OCI-LY3 (cell line): ENCODE results near the gene VRK3.

ENCODE experiments used
- H2AFZ ChIP-seq: fragments of 200-600, 300-600 bp; shearing (Covaris generic); 2 replicates; pipeline ENCODE4 v1.6.0; 2014; ENCODE audit warnings: antibody characterized with exemption, low read depth, low read length
- H3K27ac ChIP-seq: fragments of 200-600, 300-600 bp; sonication (generic); 2 replicates; pipeline ENCODE4 v1.5.1; 2014; ENCODE audit warnings: mild to moderate bottlenecking, low read length, moderate library complexity, mixed read lengths
- H3K27me3 ChIP-seq: fragments of 200-600, 300-600 bp; sonication (generic); 2 replicates; pipeline ENCODE4 v1.6.1; 2014; ENCODE audit warnings: low read depth, low read length, mixed read lengths
- H3K36me3 ChIP-seq: fragments of 200-600, 300-600 bp; sonication (generic); replicated peaks from 2 replicates; pipeline ENCODE3; 2014; ENCODE audit warnings: low read depth, low read length, mixed read lengths
- H3K4me1 ChIP-seq: fragments of 300-600, 200-600 bp; sonication (generic); 2 replicates; pipeline ENCODE4 v1.6.1; 2014; ENCODE audit warnings: low read length, mixed read lengths
- H3K4me2 ChIP-seq: fragments of 200-600, 300-600 bp; sonication (generic); 2 replicates; pipeline ENCODE4 v1.6.1; 2014; ENCODE audit warnings: low read length, mixed read lengths
- H3K4me3 ChIP-seq: fragments of 300-600, 200-600 bp; sonication (generic); 2 replicates; pipeline ENCODE4 v1.5.1; 2014; ENCODE audit warnings: antibody characterized with exemption, mild to moderate bottlenecking, low read length, moderate library complexity
- H3K79me2 ChIP-seq: fragments of 300-600, 200-600 bp; shearing (Covaris generic); 2 replicates; pipeline ENCODE4 v1.6.1; 2014; ENCODE audit warnings: mild to moderate bottlenecking, low read length, mixed read lengths
- H3K9ac ChIP-seq: fragments of 300-600, 200-600 bp; shearing (Covaris generic); 2 replicates; pipeline ENCODE4 v1.6.0; 2014; ENCODE audit warnings: mild to moderate bottlenecking, low read length, moderate library complexity
- H3K9me3 ChIP-seq: fragments of 200-600, 300-600 bp; shearing (Covaris generic); 2 replicates; pipeline ENCODE4 v1.6.1; 2014; ENCODE audit warnings: low read length, mixed read lengths; ENCODE audit not compliant: insufficient read depth
- H4K20me1 ChIP-seq: fragments of 200-600, 300-600 bp; sonication (generic); 2 replicates; pipeline ENCODE4 v1.6.1; 2016; ENCODE audit warnings: low read length, mixed read lengths; ENCODE audit not compliant: insufficient read depth
- EZH2phosphoT487 ChIP-seq: fragments of 200-600 bp; shearing (Covaris generic); IDR thresholded peaks from 2 replicates; pipeline ENCODE4 v1.6.1; 2018; ENCODE audit warnings: antibody characterized with exemption, mixed run types, low read depth
- TF ChIP-seq, protein P1 (sequence below): fragments of 200-600, 300-600 bp; sonication (generic); IDR thresholded peaks from 2 replicates; pipeline ENCODE4 v1.5.1; 2014; ENCODE audit warnings: antibody characterized with exemption, low read length, low read depth

VRK3 gene

DNA sequence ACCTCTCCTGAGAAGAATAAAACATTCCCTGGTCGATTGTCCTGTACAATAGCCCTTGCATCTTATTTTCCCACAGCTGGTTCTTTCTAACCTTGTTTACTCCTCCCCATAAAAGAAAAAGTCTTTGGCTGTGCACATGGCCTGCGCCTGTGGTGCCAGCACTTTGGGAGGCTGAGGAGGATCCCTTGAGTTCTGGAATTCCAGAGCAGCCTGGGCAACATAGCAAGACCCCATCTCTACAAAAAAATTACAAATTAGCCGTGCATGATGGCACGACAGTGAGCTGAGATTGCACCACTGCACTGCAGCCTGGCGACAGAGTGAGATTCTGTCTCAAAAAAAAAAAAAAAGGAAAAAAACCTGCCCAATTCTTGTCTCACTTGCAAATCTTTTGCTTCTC is 88.6 kb downstream of the VRK3 start:
- Histone ChIP-seq H3K79me2 (peaks cover 19% of the 10 kb centered on the region), H3K9me3 (no peaks in the 10 kb centered on the region), H3K9ac (no peak overlapping the region), H3K4me1 (peaks cover 21% of the 10 kb centered on the region), H3K27ac (peak overlapping the region; percentile 47), H2AFZ (no peak overlapping the region), H3K36me3 (peaks cover 23% of the 10 kb centered on the region), H3K27me3 (no peaks in the 10 kb centered on the region), H3K4me3 (no peak overlapping the region), H4K20me1 (peaks cover 47% of the 10 kb centered on the region), H3K4me2 (no peak overlapping the region)
- no peak for TF ChIP-seq EZH2phosphoT487

DNA sequence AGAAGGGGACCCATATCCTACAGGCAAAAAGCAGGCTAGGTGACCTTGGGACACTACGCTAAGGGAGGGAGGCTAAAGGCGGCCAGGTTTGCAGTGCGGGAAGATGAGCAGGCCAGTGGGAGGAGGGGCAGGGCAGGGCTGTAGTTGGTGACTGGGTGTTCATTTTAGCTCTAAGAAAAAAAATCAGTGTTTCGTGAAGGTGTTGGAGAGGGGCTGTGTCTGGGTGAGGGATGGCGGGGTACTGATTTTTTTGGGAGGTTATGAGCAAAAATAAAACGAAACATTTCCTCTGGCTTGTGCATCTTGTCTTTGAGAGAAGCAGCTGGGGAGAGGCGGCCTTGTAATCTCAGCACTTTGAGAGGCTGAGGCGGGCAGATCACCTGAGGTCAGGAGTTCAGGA is 91.5 kb downstream of the VRK3 start:
- Histone ChIP-seq H4K20me1 (peaks cover 69% of the 10 kb centered on the region), H3K79me2 (peaks cover 48% of the 10 kb centered on the region), H3K4me1 (peaks cover 32% of the 10 kb centered on the region), H3K9ac (no peak overlapping the region), H3K27me3 (no peaks in the 10 kb centered on the region), H3K4me2 (peak overlapping the region; percentile 2; the same call in 1 of the 2 replicates), H3K4me3 (peak overlapping the region; percentile 47), H2AFZ (no peak overlapping the region), H3K9me3 (no peaks in the 10 kb centered on the region), H3K36me3 (peaks cover 49% of the 10 kb centered on the region), H3K27ac (peak overlapping the region; percentile 43)
- no peak for TF ChIP-seq EZH2phosphoT487
- TF ChIP-seq, protein P1, sequence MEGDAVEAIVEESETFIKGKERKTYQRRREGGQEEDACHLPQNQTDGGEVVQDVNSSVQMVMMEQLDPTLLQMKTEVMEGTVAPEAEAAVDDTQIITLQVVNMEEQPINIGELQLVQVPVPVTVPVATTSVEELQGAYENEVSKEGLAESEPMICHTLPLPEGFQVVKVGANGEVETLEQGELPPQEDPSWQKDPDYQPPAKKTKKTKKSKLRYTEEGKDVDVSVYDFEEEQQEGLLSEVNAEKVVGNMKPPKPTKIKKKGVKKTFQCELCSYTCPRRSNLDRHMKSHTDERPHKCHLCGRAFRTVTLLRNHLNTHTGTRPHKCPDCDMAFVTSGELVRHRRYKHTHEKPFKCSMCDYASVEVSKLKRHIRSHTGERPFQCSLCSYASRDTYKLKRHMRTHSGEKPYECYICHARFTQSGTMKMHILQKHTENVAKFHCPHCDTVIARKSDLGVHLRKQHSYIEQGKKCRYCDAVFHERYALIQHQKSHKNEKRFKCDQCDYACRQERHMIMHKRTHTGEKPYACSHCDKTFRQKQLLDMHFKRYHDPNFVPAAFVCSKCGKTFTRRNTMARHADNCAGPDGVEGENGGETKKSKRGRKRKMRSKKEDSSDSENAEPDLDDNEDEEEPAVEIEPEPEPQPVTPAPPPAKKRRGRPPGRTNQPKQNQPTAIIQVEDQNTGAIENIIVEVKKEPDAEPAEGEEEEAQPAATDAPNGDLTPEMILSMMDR, result no peak

DNA sequence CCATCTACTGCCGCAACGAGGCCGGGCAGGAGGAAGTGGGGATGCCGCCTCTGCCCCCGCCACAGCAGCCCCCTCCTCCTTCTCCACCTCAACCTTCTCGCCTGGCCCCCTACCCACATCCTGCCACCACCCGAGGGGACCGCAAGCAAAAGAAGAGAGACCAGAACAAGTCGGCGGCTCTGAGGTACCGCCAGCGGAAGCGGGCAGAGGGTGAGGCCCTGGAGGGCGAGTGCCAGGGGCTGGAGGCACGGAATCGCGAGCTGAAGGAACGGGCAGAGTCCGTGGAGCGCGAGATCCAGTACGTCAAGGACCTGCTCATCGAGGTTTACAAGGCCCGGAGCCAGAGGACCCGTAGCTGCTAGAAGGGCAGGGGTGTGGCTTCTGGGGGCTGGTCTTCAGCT is 92.4 kb downstream of the VRK3 start:
- Histone ChIP-seq H3K36me3 (peaks cover 52% of the 10 kb centered on the region), H3K4me2 (peak overlapping the region; percentile 2), H3K27ac (peak overlapping the region; percentile 43), H3K79me2 (peaks cover 57% of the 10 kb centered on the region), H3K27me3 (no peaks in the 10 kb centered on the region), H3K4me1 (peaks cover 38% of the 10 kb centered on the region), H3K4me3 (peak overlapping the region; percentile 47), H4K20me1 (peaks cover 64% of the 10 kb centered on the region), H2AFZ (no peak overlapping the region), H3K9ac (no peak overlapping the region), H3K9me3 (0 out of 2 replicates have a peak, but pooled peaks cover 3% of the 10 kb centered on the region)
- no peak for TF ChIP-seq EZH2phosphoT487
- TF ChIP-seq, protein P1, result no peak

DNA sequence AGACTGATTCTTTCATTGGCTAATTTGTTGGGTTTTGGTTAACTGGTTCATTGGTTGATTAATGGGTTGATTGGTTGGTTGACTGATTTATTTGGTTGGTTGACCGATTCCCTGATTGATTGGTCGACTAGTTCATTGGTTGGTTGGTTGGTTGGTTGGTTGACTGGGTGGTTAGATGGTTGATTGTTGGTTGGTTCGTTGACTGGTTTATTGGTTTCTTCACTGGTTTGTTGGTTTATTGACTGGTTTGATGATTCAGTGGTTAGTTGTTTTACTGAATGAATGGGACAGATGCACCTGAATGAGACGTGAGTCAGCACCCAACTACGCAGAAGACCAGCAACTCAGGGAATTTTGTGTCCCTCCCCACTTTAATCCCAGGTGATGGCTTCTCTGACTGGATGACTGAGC is 93.1 kb downstream of the VRK3 start:
- TF ChIP-seq, protein P1, result no peak
- Histone ChIP-seq H3K79me2 (peaks cover 64% of the 10 kb centered on the region), H3K36me3 (peaks cover 59% of the 10 kb centered on the region)

More for the DNA sequence above, 93.1 kb downstream of the VRK3 start:
- peaks cover 45% of the 10 kb centered on the region for H3K4me1 ChIP-seq
- H3K9ac ChIP-seq, result no peak overlapping the region
- no peaks in the 10 kb centered on the region for H3K27me3 ChIP-seq
- H3K9me3 ChIP-seq, result 0 out of 2 replicates have a peak, but pooled peaks cover 3% of the 10 kb centered on the region
- H3K4me2 ChIP-seq, result peak overlapping the region; percentile 85
- peak overlapping the region; percentile 95 for H3K27ac ChIP-seq
- no peak overlapping the region for H2AFZ ChIP-seq
- H4K20me1 ChIP-seq, result peaks cover 63% of the 10 kb centered on the region
- H3K4me3 ChIP-seq, result peak overlapping the region; percentile 89
